ENCODE measurements around the gene F2R.

GRCh38 chr5:76728965-76729364, 13.0 kb downstream of the F2R start:
- no peak for TF ChIP-seq CTCF (conservative IDR thresholded peaks at IDR 0.05)
- no peak for TF ChIP-seq ZFX (IDR thresholded peaks at IDR 0.05)

Measured in C4-2B (cell line).